Panc1 (cell line): ENCODE measurements around the gene TAF13. TPM values are rescaled to one million over a fixed set of nuclear protein-coding genes. Genes with fewer than 3 reads are reported as not detected.
"Not testable (repeated sequence)": the region's sequence is repeated elsewhere in the genome, so short reads cannot be mapped to it uniquely, and the experiment has no call there.

Experiments
- ATAC-seq: fragments of 200-7000 bp; cut with Tn5 transposase; 2 replicates; pipeline ENCODE4 v1.9.1; 2020; ENCODE audit warnings: mild to moderate bottlenecking, moderate library complexity
- BruUV-seq: library from RNA; stranded (reverse); fragments of 400-500 nt; replicated peaks from 2 replicates; lab custom pipeline; 2021; lab: Mats Ljungman, UMichigan
- CTCF ChIA-PET: fragments of 300-600 bp; sonication (Branson Sonifier 250); formaldehyde crosslinking; loops from one replicate; lab custom pipeline; 2022; ENCODE audit warnings: antibody characterized with exemption; lab: Charles Lee
- POLR2A ChIA-PET: fragments of 300-600 bp; sonication (Branson Sonifier 250); formaldehyde crosslinking; loops from one replicate; lab custom pipeline; 2022; ENCODE audit warnings: antibody characterized with exemption; lab: Charles Lee
- DNase-seq: peaks from one replicate; pipeline ENCODE4 v3.0.0-alpha.2; 2010; ENCODE audit warnings: low read depth, low spot score
- H3K27ac ChIP-seq: 2 replicates; pipeline ENCODE4 v1.5.1; 2011; ENCODE audit warnings: mild to moderate bottlenecking, low read length, inconsistent platforms
- H3K27me3 ChIP-seq: fragments of 200-500 bp; sonication (Bioruptor generic); 2 replicates; pipeline ENCODE4 v1.6.0; 2014; ENCODE audit warnings: low read length, inconsistent platforms; ENCODE audit not compliant: control insufficient read depth, insufficient read depth
- H3K36me3 ChIP-seq: fragments of 200-500 bp; sonication (Bioruptor generic); 2 replicates; pipeline ENCODE4 v1.5.1; 2014; ENCODE audit warnings: inconsistent platforms, mild to moderate bottlenecking, low read length, moderate library complexity; ENCODE audit not compliant: control insufficient read depth, insufficient read depth
- H3K4me1 ChIP-seq: 2 replicates; pipeline ENCODE4 v1.5.1; 2011; ENCODE audit warnings: inconsistent platforms, mild to moderate bottlenecking, low read length, moderate library complexity; ENCODE audit not compliant: control insufficient read depth, insufficient read depth
- H3K4me3 ChIP-seq, 2 experiments: 2 replicates each; pipeline ENCODE4 v1.5.1; 2011 to 2012; ENCODE audit warnings: low read depth in 2 of 2, low read length in 2 of 2, mild to moderate bottlenecking in 2 of 2, inconsistent platforms in 1 of 2, moderate library complexity in 1 of 2
- H3K9me3 ChIP-seq: fragments of 200-500 bp; sonication (Bioruptor generic); 2 replicates; pipeline ENCODE4 v1.5.1; 2014; ENCODE audit warnings: low read depth, mild to moderate bottlenecking, inconsistent platforms, low read length, moderate library complexity; ENCODE audit not compliant: control insufficient read depth, insufficient read depth
- CTCF ChIP-seq: fragments of 450-650 bp; IDR thresholded peaks from 2 replicates; pipeline ENCODE4 v1.5.1; 2017; ENCODE audit warnings: mild to moderate bottlenecking
- POLR2AphosphoS5 ChIP-seq: IDR thresholded peaks from 2 replicates; pipeline ENCODE4 v1.6.1; 2012; ENCODE audit warnings: mild to moderate bottlenecking, low read depth, low read length, moderate library complexity
- REST ChIP-seq, 2 experiments: IDR thresholded peaks; 2 replicates each; pipeline ENCODE4 v1.6.1; 2011 to 2012; ENCODE audit warnings: low read depth in 2 of 2, control low read depth in 1 of 2, low read length in 1 of 2, mild to moderate bottlenecking in 1 of 2, moderate library complexity in 1 of 2; ENCODE audit not compliant: insufficient read depth in 1 of 2
- SIN3A ChIP-seq: IDR thresholded peaks from 2 replicates; pipeline ENCODE4 v1.6.1; 2012; ENCODE audit warnings: low read depth, mild to moderate bottlenecking, low read length, moderate library complexity, borderline replicate concordance; ENCODE audit not compliant: insufficient read depth
- TCF7L2 ChIP-seq: IDR thresholded peaks from 2 replicates; pipeline ENCODE4 v1.6.1; 2011; ENCODE audit warnings: mild to moderate bottlenecking, low read depth, low read length, inconsistent platforms
- in situ Hi-C: cut with HindIII; loops from 2 replicates; pipeline ENCODE4 v1.10.0; 2016; ENCODE audit warnings: low sequenced_read_pairs, low pct_unique_long_range_greater_than_20kb
- intact Hi-C: fragments of 100-400 bp; cut with micrococcal nuclease; formaldehyde crosslinking; loops from one replicate; pipeline ENCODE4 v1.10.0; 2022; ENCODE audit not compliant: unreplicated experiment
- total RNA-seq: library from RNA; stranded (reverse); gene quantifications from one replicate; pipeline ENCODE4 v1.2.1, GENCODE V29; 2021; ENCODE audit not compliant: unreplicated experiment

Gene TAF13
- total RNA-seq, 1 experiment from 2014 or later, result 28.9 TPM

GRCh38 chr1:109024646-109025045 is 51.2 kb downstream of the TAF13 start:
- no peaks in the 10 kb centered on the region for H3K9me3 ChIP-seq
- H3K27me3 ChIP-seq, result no peaks in the 10 kb centered on the region
- CTCF ChIA-PET, result no interaction called here
- DNase-seq (no peak), ATAC-seq (no peak)
- H3K4me3 ChIP-seq, result no peak overlapping the region
- POLR2A ChIA-PET, result interaction anchor here (0.6 kb wide), 1 partner anchor 284 kb away, joined by 3 read pairs; no protein-coding TSS in a partner anchor
- intact Hi-C loops (no loop called here), in situ Hi-C loops (no loop called here)
- BruUV-seq, result no TSS peak
- no peak for TF ChIP-seq POLR2AphosphoS5
- TF ChIP-seq SIN3A, result no peak
- H3K36me3 ChIP-seq, result no peaks in the 10 kb centered on the region
- H3K27ac ChIP-seq, result no peak overlapping the region
- H3K4me1 ChIP-seq, result no peaks in the 10 kb centered on the region

GRCh38 chr1:109020693-109021257 is 55.0 kb downstream of the TAF13 start:
- no TSS peak for BruUV-seq
- in situ Hi-C loops (no loop called here), intact Hi-C loops (no loop called here)
- H3K27ac ChIP-seq, result no peak overlapping the region
- ATAC-seq, result no peak
- H3K27me3 ChIP-seq, result no peaks in the 10 kb centered on the region
- TF ChIP-seq TCF7L2 (no peak), CTCF (no peak), SIN3A (no peak), REST (IDR thresholded peaks at IDR 0.05; ENCODE audit: insufficient read depth in 1 of 2, low read depth in 2 of 2, low read length in 1 of 2) (no peak), POLR2AphosphoS5 (no peak)
- CTCF ChIA-PET, result no interaction called here
- no peaks in the 10 kb centered on the region; the same call in 1 of the 2 replicates for H3K36me3 ChIP-seq
- no peak for DNase-seq
- no peaks in the 10 kb centered on the region for H3K9me3 ChIP-seq
- POLR2A ChIA-PET, result interaction anchor here (0.6 kb wide), 1 partner anchor 198 kb away, joined by 7 read pairs; no protein-coding TSS in a partner anchor
- H3K4me3 ChIP-seq, result no peak overlapping the region
- no peaks in the 10 kb centered on the region for H3K4me1 ChIP-seq

GRCh38 chr1:109017719-109018118 is 58.1 kb downstream of the TAF13 start:
- H3K27ac ChIP-seq, DNase-seq, H3K4me3 ChIP-seq, POLR2A ChIA-PET, H3K9me3 ChIP-seq, H3K27me3 ChIP-seq, H3K36me3 ChIP-seq, H3K4me1 ChIP-seq, ATAC-seq, in situ Hi-C loops, BruUV-seq, intact Hi-C loops: not testable (repeated sequence)
- CTCF ChIA-PET, result interaction anchor here (0.7 kb wide), 1 partner anchor 14 kb away, joined by 5 read pairs; no protein-coding TSS in a partner anchor
